HCT116 (cell line): ENCODE results near the gene RGS4. TPM values are rescaled to one million over a fixed set of nuclear protein-coding genes. Genes with fewer than 3 reads are reported as not detected.

ENCODE experiments used
- ATAC-seq: fragments of 200-7000 bp; cut with Tn5 transposase; 2 replicates; pipeline ENCODE4 v1.9.1; 2020; ENCODE audit warnings: mild to moderate bottlenecking, moderate library complexity
- BruUV-seq: library from RNA; stranded (reverse); fragments of 400-500 nt; replicated peaks from 2 replicates; lab custom pipeline; 2021; lab: Mats Ljungman, UMichigan
- CTCF ChIA-PET: fragments of 300-600 bp; sonication (Branson Sonifier 250); formaldehyde crosslinking; loops from one replicate; lab custom pipeline; 2021; ENCODE audit warnings: antibody characterized with exemption; lab: Charles Lee
- POLR2A ChIA-PET: fragments of 300-600, 350-600 bp; sonication (Branson Sonifier 250); formaldehyde crosslinking; loops from one replicate; lab custom pipeline; 2021; ENCODE audit warnings: antibody characterized with exemption; lab: Charles Lee
- RAD21 ChIA-PET, 2 experiments: fragments of 300-600 bp; sonication (Branson Sonifier 250); formaldehyde crosslinking; loops; one replicate each; lab custom pipeline; 2023; ENCODE audit warnings: low total read pairs in 2 of 2; ENCODE audit not compliant: uncharacterized antibody in 2 of 2, unreplicated experiment in 2 of 2, low non-redundant PET in 1 of 2; lab: Charles Lee
- DNase-seq: peaks from one replicate; pipeline ENCODE4 v3.0.0-alpha.2; 2010; ENCODE audit warnings: low read depth, low spot score
- H2AFZ ChIP-seq: fragments of 200-600 bp; shearing (Covaris generic), sonication (generic); 2 replicates; pipeline ENCODE4 v1.6.1; 2017; ENCODE audit warnings: low read depth, mixed run types, mixed read lengths, antibody characterized with exemption, low read length; ENCODE audit not compliant: poor library complexity, severe bottlenecking
- H3K27ac ChIP-seq: 2 replicates; pipeline ENCODE4 v1.5.1; 2012; ENCODE audit warnings: low read depth, low read length
- H3K27me3 ChIP-seq: fragments of 200-600 bp; sonication (generic); 2 replicates; pipeline ENCODE4 v1.6.1; 2016; ENCODE audit warnings: mixed run types, low read length, mixed read lengths; ENCODE audit not compliant: insufficient read depth
- H3K36me3 ChIP-seq, 2 experiments: fragments of 200-500 bp in 1 of 2; fragments of 200-600 bp in 1 of 2; sonication (Bioruptor generic) in 1 of 2; sonication (generic) in 1 of 2; 2 replicates each; pipeline versions ENCODE4 v1.5.1 to v1.6.1; 2014 to 2016; ENCODE audit warnings: low read length in 2 of 2, inconsistent platforms in 1 of 2, mixed read lengths in 1 of 2, mixed run types in 1 of 2; ENCODE audit not compliant: insufficient read depth in 2 of 2, control insufficient read depth in 1 of 2
- H3K4me1 ChIP-seq, 2 experiments: fragments of 200-600 bp in 1 of 2; sonication (generic) in 1 of 2; 2 replicates each; pipeline versions ENCODE4 v1.5.1 to v1.6.1; 2012 to 2017; ENCODE audit warnings: low read length in 2 of 2, inconsistent platforms in 1 of 2, mild to moderate bottlenecking in 1 of 2, mixed read lengths in 1 of 2, mixed run types in 1 of 2, moderate library complexity in 1 of 2; ENCODE audit not compliant: insufficient read depth in 2 of 2, control insufficient read depth in 1 of 2
- H3K4me2 ChIP-seq: fragments of 200-600 bp; sonication (generic); 2 replicates; pipeline ENCODE4 v1.6.1; 2017; ENCODE audit warnings: mixed run types, low read length, mixed read lengths
- H3K4me3 ChIP-seq, 2 experiments: fragments of 200-600 bp in 1 of 2; sonication (generic) in 1 of 2; replicated peaks in 1 of 2; 2 replicates each; pipeline ENCODE4 v1.5.1; 2011 to 2016; ENCODE audit warnings: low read length in 2 of 2, control low read depth in 1 of 2, low read depth in 1 of 2, mild to moderate bottlenecking in 1 of 2, mixed read lengths in 1 of 2, mixed run types in 1 of 2
- H3K79me2 ChIP-seq: fragments of 200-600 bp; sonication (generic); 2 replicates; pipeline ENCODE4 v1.6.1; 2017; ENCODE audit warnings: mild to moderate bottlenecking, mixed run types, low read length, moderate library complexity, mixed read lengths; ENCODE audit not compliant: insufficient read depth
- H3K9ac ChIP-seq: fragments of 200-600 bp; sonication (generic); 2 replicates; pipeline ENCODE4 v1.6.1; 2016; ENCODE audit warnings: low read length, mixed read lengths
- H3K9me2 ChIP-seq: fragments of 200-600 bp; sonication (generic), shearing (Covaris generic); 2 replicates; pipeline ENCODE4 v1.6.1; 2017; ENCODE audit warnings: mixed run types, mild to moderate bottlenecking, moderate library complexity; ENCODE audit not compliant: insufficient read depth
- H3K9me3 ChIP-seq, 2 experiments: fragments of 200-500 bp in 1 of 2; fragments of 200-600 bp in 1 of 2; sonication (Bioruptor generic) in 1 of 2; sonication (generic) in 1 of 2; 2 replicates each; pipeline ENCODE4 v1.6.1; 2014 to 2017; ENCODE audit warnings: low read length in 2 of 2, mixed read lengths in 2 of 2, inconsistent platforms in 1 of 2, low read depth in 1 of 2, mild to moderate bottlenecking in 1 of 2, mixed run types in 1 of 2, moderate library complexity in 1 of 2; ENCODE audit not compliant: control insufficient read depth in 1 of 2, insufficient read depth in 1 of 2
- H4K20me1 ChIP-seq: fragments of 200-600 bp; sonication (generic), shearing (Covaris generic); 2 replicates; pipeline ENCODE4 v1.6.1; 2017; ENCODE audit warnings: mixed run types, mild to moderate bottlenecking, moderate library complexity; ENCODE audit not compliant: insufficient read depth
- CBX3 ChIP-seq: IDR thresholded peaks from 2 replicates; pipeline ENCODE4 v1.6.1; 2012; ENCODE audit warnings: low read depth
- CEBPB ChIP-seq: IDR thresholded peaks from 2 replicates; pipeline ENCODE4 v1.6.1; 2012; ENCODE audit warnings: low read depth
- ELF1 ChIP-seq: IDR thresholded peaks from 2 replicates; pipeline ENCODE4 v1.6.1; 2012; ENCODE audit warnings: low read depth, borderline replicate concordance
- FOSL1 ChIP-seq: IDR thresholded peaks from 2 replicates; pipeline ENCODE4 v1.6.1; 2012; ENCODE audit warnings: low read depth
- POLR2A ChIP-seq: IDR thresholded peaks from 2 replicates; pipeline ENCODE4 v1.7.0; 2011; ENCODE audit warnings: borderline replicate concordance; ENCODE audit not compliant: insufficient read depth, insufficient read length; ENCODE audit errors: extremely low read depth
- RAD21 ChIP-seq: IDR thresholded peaks from 2 replicates; pipeline ENCODE4 v1.6.1; 2012; ENCODE audit warnings: low read depth, mild to moderate bottlenecking
- SIN3A ChIP-seq: IDR thresholded peaks from 2 replicates; pipeline ENCODE4 v1.6.1; 2012; ENCODE audit warnings: low read depth
- TCF7L2 ChIP-seq: IDR thresholded peaks from 2 replicates; pipeline ENCODE4 v1.7.0; 2011; ENCODE audit warnings: borderline replicate concordance, inconsistent platforms; ENCODE audit not compliant: insufficient read depth, insufficient read length; ENCODE audit errors: extremely low read depth
- YY1 ChIP-seq: IDR thresholded peaks from 2 replicates; pipeline ENCODE4 v1.6.1; 2011; ENCODE audit warnings: low read length, low read depth, moderate library complexity, mild to moderate bottlenecking; ENCODE audit not compliant: insufficient replicate concordance; ENCODE audit errors: extremely low read depth
- ZBTB33 ChIP-seq: IDR thresholded peaks from 2 replicates; pipeline ENCODE4 v1.6.1; 2011; ENCODE audit warnings: mild to moderate bottlenecking, low read length, moderate library complexity; ENCODE audit not compliant: insufficient replicate concordance; ENCODE audit errors: extremely low read depth
- ZFX ChIP-seq: fragments of 450-650 bp; IDR thresholded peaks from 2 replicates; pipeline ENCODE4 v1.6.1; 2017
- intact Hi-C: fragments of 100-400 bp; cut with micrococcal nuclease; formaldehyde crosslinking; loops from 2 replicates; pipeline ENCODE4 v1.10.0; 2022
- total RNA-seq: library from RNA; stranded (reverse); gene quantifications from one replicate; pipeline ENCODE4 v1.2.1, GENCODE V29; 2021; ENCODE audit not compliant: unreplicated experiment
- TF ChIP-seq, protein P1 (sequence below): IDR thresholded peaks from 2 replicates; pipeline ENCODE4 v1.6.1; 2012
- TF ChIP-seq, protein P2 (sequence below), 3 experiments: fragments of 200-600 bp in 1 of 3; sonication (generic) in 1 of 3; IDR thresholded peaks in 2 of 3; conservative IDR thresholded peaks in 1 of 3; 2 replicates each; pipeline ENCODE4 v1.5.1; 2012 to 2017; ENCODE audit warnings: low read depth in 2 of 3, low read length in 2 of 3, antibody characterized with exemption in 1 of 3, borderline replicate concordance in 1 of 3, control low read depth in 1 of 3, mild to moderate bottlenecking in 1 of 3, mixed read lengths in 1 of 3, mixed run types in 1 of 3, moderate library complexity in 1 of 3; ENCODE audit not compliant: insufficient read depth in 1 of 3

Gene RGS4
- total RNA-seq, 1 experiment from 2014 or later = not detected

GRCh38 chr1:163094182-163094581, 25.0 kb downstream of the RGS4 start:
- CTCF ChIA-PET = no interaction called here
- Histone ChIP-seq H3K27ac (no peak overlapping the region), H4K20me1 (no peaks in the 10 kb centered on the region), H3K79me2 (no peaks in the 10 kb centered on the region), H3K9ac (no peak overlapping the region), H3K9me3 (no peaks in the 10 kb centered on the region), H3K27me3 (no peaks in the 10 kb centered on the region), H3K4me1 (no peaks in the 10 kb centered on the region), H3K9me2 (no peaks in the 10 kb centered on the region), H3K4me2 (no peak overlapping the region), H3K4me3 (no peak overlapping the region), H2AFZ (no peak overlapping the region), H3K36me3 (no peaks in the 10 kb centered on the region)
- TF ChIP-seq TCF7L2 = no peak
- no peak for TF ChIP-seq ELF1
- TF ChIP-seq, protein P1, sequence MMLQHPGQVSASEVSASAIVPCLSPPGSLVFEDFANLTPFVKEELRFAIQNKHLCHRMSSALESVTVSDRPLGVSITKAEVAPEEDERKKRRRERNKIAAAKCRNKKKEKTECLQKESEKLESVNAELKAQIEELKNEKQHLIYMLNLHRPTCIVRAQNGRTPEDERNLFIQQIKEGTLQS = no peak
- no peak for TF ChIP-seq FOSL1
- no peak for TF ChIP-seq POLR2A
- no peak for TF ChIP-seq ZBTB33
- TF ChIP-seq SIN3A = no peak
- TF ChIP-seq YY1 = no peak
- TF ChIP-seq, protein P2, sequence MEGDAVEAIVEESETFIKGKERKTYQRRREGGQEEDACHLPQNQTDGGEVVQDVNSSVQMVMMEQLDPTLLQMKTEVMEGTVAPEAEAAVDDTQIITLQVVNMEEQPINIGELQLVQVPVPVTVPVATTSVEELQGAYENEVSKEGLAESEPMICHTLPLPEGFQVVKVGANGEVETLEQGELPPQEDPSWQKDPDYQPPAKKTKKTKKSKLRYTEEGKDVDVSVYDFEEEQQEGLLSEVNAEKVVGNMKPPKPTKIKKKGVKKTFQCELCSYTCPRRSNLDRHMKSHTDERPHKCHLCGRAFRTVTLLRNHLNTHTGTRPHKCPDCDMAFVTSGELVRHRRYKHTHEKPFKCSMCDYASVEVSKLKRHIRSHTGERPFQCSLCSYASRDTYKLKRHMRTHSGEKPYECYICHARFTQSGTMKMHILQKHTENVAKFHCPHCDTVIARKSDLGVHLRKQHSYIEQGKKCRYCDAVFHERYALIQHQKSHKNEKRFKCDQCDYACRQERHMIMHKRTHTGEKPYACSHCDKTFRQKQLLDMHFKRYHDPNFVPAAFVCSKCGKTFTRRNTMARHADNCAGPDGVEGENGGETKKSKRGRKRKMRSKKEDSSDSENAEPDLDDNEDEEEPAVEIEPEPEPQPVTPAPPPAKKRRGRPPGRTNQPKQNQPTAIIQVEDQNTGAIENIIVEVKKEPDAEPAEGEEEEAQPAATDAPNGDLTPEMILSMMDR (IDR thresholded peaks at IDR 0.05 in 2 of 3, conservative IDR thresholded peaks at IDR 0.05 in 1 of 3; ENCODE audit: borderline replicate concordance in 1 of 3, insufficient read depth in 1 of 3, low read depth in 2 of 3, low read length in 2 of 3) = no peak
- TF ChIP-seq RAD21 = no peak
- TF ChIP-seq CBX3 = no peak
- no peak for TF ChIP-seq CEBPB
- no peak for TF ChIP-seq ZFX
- no TSS peak for BruUV-seq
- DNase-seq = no peak
- no peak for ATAC-seq
- RAD21 ChIA-PET = no interaction called here
- intact Hi-C loops = no loop called here
- POLR2A ChIA-PET = no interaction called here
